Fibroblast of gingiva (primary cell): ENCODE results near the gene MESP1.
A peak's percentile ranks its signal among the peaks of the same experiment; 100 is the strongest.
"Not testable (repeated sequence)": the region's sequence is repeated elsewhere in the genome, so short reads cannot be mapped to it uniquely, and the experiment has no call there.

Experiments used
- DNase-seq: peaks from one replicate; pipeline ENCODE4 v3.0.0-alpha.2; 2011; ENCODE audit warnings: low read depth

Gene MESP1

GRCh38 chr15:89750560-89751542, at the start of gene MESP1:
TSS of gene MESP1 (minus strand) at chr15:89751249. CDS start at chr15:89751231, 18 bp downstream.
- peak; percentile 85 for DNase-seq

GRCh38 chr15:89799918-89800498, 49.0 kb upstream of the MESP1 start:
- no peak for DNase-seq

GRCh38 chr15:89799011-89799911, 48.2 kb upstream of the MESP1 start:
- DNase-seq: no peak

GRCh38 chr15:89797678-89798201, 46.7 kb upstream of the MESP1 start:
- DNase-seq: no peak

GRCh38 chr15:89795996-89796395, 44.9 kb upstream of the MESP1 start:
- DNase-seq: no peak

- DNase-seq: peak; percentile 73
Observed at GRCh38 chr15:89794627-89795241, 43.7 kb upstream of the MESP1 start.

- DNase-seq: no peak
Observed at GRCh38 chr15:89792106-89792805, 41.2 kb upstream of the MESP1 start.

GRCh38 chr15:89790661-89791060, 39.6 kb upstream of the MESP1 start:
- no peak for DNase-seq

GRCh38 chr15:89790206-89790605, 39.2 kb upstream of the MESP1 start:
- DNase-seq: no peak

- not testable (repeated sequence) for DNase-seq
Observed at GRCh38 chr15:89788585-89788984, 37.5 kb upstream of the MESP1 start.

- DNase-seq: no peak
Observed at GRCh38 chr15:89787944-89788343, 36.9 kb upstream of the MESP1 start.

GRCh38 chr15:89785774-89786140, 34.7 kb upstream of the MESP1 start:
- DNase-seq: no peak

GRCh38 chr15:89785064-89785773, 34.2 kb upstream of the MESP1 start:
- no peak for DNase-seq

GRCh38 chr15:89784686-89784960, 33.6 kb upstream of the MESP1 start:
- DNase-seq: no peak

- no peak for DNase-seq
Observed at GRCh38 chr15:89783861-89784685, 33.0 kb upstream of the MESP1 start.

- peak; percentile 81 for DNase-seq
Observed at GRCh38 chr15:89783111-89783860, 32.2 kb upstream of the MESP1 start.

GRCh38 chr15:89782619-89782950, 31.5 kb upstream of the MESP1 start:
- not testable (repeated sequence) for DNase-seq

GRCh38 chr15:89781891-89782618, 31.0 kb upstream of the MESP1 start:
- peak; percentile 60 for DNase-seq
